HG03135 (cell line): ENCODE measurements around the gene CTBP2.

Experiments
- ATAC-seq: cut with Tn5 transposase; IDR thresholded peaks from one replicate; pipeline ENCODE4 v1.9.1; 2021; ENCODE audit warnings: mild to moderate bottlenecking, moderate library complexity; ENCODE audit not compliant: unreplicated experiment

CTBP2 gene

DNA sequence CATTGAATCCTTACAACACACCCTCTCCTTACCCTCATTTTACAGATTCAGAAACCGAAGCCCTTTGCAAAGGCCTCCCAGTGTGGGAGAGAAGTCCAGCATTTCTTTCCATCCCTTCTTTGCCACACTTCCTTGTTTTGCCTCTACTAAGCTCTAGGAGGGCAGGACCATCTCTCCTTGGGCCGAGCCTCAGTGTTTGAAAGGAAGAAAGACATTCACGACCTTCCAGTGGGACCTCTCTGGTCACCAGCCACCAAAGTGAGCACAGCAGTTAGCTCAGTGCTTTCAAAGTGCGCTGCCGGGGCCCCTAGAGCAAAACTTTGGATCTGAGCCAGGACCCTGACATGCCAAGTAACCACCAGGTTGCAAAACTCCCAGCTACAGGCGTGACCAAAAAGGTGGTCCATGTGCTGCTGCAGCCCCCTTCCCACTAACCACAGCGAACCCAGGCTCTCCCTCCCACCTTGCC lies 12.4 kb downstream of the CTBP2 start:
- ATAC-seq: no peak

GRCh38 chr10:125146791-125147579 lies 13.4 kb downstream of the CTBP2 start:
- no peak for ATAC-seq

DNA sequence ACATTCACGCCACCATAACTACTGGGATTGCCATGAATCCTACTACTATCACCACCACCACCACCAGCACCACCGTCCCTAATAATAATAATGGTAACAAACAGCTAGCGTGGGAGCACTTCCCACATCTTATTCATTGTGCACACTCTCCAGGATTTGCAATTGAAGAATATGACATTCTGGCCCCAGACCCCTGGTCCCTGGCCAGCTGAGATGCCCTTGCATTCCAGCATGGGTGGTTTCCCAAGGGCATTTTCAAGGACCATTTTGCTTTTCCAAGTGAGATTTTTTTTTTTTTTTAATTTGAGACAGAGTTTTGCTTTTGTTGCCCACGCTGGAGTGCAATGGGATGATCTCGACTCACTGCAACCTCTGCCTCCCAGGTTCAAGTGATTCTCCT lies 14.7 kb downstream of the CTBP2 start:
- ATAC-seq: no peak

DNA sequence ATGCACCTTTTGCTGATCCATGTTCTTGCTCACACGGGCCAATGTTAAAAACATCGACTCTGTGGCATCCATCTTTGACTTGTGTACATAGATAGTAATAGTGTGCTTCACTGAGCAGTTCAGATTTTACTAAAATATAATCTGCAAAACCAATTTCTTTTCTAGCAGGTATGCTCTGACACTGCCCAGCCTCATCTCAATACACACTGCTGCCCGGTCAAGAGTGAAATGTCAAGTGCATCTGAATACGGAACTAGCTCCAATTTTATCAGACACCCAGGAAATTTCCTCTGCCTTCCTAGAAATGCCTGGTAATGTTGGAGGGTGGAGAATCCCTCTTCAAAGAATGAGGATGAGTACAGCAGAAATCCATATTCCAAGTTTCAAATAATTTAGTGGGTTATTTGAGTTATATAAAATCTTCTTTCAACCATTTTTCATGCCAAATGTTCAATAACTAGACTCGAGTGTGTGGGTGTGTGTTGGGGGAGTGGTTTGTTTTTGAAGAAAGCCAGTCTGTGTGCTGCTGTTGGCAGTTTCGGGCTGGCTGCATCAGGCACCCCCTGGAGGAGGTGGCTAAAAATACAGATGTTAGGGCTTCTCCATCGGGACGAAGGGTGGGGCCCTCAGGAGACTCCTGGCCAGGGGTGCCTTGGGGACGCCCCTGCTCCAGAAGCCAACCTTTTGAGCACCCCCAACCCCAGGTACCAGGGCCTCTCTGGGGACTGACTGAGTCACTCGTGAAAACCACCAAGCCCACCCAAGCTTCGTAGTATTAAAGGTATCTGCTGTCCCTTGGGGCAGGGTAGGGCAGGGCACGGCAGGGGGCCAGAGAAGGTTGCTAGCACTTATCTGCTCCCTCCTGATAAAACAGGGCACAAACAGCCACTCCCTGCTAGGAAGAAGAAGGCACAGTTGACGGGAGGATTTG lies 15.4 kb downstream of the CTBP2 start:
- ATAC-seq: no peak

DNA sequence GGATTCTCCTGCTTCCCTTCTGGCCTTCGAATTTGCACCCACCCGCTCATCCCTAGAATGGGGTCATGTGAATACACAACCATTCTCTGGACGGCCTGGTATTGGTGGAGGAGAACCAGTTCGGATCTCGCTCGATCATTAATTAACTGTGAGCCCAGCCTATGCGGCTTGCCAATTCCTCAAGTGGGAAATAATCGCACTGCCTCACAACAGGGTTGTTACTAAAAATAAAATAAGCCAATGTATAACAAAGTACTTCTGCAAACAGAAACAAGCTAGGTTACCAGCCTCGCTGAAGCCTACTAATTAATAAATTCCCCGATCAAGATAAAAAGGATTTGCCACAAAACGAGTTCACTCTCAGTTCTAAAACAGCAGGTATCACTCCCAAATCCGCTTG lies 16.2 kb downstream of the CTBP2 start:
- no peak for ATAC-seq

DNA sequence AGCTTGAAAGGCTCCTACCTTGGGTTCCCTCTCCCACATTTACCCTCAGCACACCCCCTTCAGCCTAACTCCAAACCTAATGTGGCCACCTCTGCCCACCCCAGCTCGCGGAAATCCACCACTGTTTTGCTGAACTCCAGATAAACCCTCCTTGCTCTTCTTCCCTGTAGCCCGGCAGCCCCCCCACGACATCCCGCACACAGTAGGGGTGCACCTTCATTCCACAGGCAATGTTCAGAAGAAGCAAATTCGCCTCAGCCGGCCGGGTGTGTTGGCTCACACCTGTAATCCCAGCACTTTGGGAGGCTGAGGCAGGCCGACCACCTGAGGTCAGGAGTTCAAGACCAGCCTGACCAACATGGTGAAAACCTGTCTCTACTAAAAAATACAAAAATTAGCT lies 17.4 kb downstream of the CTBP2 start:
- no peak for ATAC-seq

GRCh38 chr10:125141860-125142484 lies 18.4 kb downstream of the CTBP2 start:
- no peak for ATAC-seq

DNA sequence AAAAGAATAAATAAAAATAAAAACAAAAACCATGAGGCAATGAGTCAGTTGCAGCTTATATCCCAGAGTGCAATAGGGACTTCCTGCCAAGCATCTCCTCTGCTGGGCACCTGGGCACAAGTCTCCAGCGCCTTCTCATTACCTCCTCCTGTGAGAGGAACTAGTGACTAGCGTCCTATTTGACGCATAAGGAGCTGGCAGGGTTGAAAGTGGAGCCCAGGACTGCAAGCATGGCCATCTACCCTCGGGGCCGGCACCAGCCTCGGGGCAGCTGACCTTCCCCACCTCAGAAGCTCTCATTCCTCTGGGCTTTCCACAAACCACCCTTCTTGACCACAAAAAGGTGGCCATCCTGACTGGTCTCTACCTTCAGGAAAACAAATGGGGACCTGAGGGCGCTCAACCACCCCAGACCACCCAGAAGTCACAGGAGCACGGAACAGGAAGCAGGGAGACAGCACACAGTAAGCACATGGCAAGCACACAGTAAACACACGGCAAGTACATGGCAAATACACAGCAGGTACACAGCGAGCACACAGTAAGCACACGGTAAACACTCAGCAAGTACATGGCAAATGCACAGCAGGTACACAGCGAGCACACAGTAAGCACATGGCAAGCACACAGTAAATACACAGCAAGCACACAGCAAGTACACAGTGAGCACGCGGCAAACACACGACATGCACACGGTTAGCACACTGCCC lies 19.1 kb downstream of the CTBP2 start:
- no peak for ATAC-seq

GRCh38 chr10:125140151-125140550 lies 20.2 kb downstream of the CTBP2 start:
- ATAC-seq: no peak

- ATAC-seq: no peak
Measured at GRCh38 chr10:125137601-125138438, 22.5 kb downstream of the CTBP2 start.

DNA sequence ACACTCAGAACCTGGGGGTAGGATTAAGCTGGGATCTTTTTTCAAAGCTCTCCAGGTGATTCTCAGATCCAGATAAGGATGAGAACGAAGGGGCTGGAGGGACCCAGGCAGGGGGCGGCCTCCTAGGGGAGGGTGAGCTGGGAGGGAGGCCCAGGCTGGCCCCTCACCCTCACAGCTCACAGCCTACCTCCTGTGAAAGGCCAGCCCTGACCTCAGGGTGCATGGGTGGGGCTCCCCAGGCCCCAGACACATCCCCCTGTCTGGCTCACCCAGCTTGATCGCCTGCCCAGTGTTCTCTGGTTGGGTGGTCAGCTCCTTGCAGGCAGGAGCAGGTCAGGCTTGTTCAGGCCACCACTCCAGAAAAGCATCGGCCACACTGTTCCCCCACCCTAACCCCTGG lies 24.3 kb downstream of the CTBP2 start:
- ATAC-seq: no peak

- no peak for ATAC-seq
Measured at GRCh38 chr10:125135771-125136035, 24.7 kb downstream of the CTBP2 start.

DNA sequence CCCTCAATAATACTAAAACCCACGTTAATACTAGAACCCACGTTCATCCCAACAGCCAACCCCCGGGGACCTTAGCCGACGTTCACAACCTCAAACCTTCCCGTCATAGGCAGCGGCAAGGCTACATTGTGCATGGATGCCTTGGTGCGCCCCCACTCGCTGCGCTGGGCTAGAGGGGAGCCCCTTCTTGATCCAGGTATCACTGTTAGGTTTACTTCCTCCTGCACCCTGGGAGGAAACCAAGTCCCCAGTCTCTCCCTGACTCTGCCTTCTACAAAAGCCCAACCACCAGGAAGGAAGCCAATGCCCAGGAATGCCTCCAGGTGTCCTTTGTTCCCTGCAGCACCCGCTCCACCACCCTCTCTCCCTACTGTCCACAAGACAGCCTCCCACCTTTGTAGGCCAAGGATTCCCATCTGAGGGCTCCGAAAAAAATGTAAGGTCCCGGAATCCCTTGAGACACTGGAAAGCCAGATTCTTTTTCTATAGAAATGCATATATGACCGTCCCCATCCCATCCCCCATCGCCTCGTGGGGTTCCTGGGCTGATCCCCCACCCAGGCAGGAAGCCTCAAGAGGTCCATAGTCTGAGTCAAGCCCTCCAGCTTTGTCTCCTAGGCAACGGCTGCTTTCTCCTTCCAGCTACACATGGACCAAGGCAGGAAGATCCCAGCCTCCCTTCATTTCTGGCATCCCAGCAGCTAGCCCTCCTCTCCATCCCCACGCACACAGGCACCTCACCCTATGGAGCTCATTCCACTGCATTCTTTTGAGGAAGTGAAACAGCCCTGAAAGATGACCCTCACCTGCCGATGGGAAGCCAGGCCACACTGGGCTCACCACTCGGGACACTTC lies 25.2 kb downstream of the CTBP2 start:
- no peak for ATAC-seq

DNA sequence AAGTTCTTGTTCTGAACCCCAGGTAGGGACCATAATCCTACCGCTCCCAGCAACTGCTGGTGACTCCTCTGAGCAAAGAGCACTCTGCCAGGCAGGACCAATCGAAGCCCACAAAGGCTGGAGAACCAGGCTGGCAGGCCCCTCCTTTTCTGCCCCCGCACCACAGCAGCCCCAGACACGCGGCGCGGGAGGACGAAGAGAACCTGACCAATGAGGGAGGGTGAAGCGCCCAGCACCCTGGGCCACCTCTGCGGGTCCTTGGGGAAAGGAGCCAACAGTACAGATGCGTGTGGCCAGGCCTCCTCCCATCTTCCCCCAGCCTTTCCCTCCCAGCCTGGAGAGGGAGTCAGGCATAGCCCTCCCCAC lies 25.9 kb downstream of the CTBP2 start:
- ATAC-seq: no peak

- ATAC-seq: no peak
Measured at GRCh38 chr10:125133696-125134482, 26.5 kb downstream of the CTBP2 start.

- no peak for ATAC-seq
Measured at GRCh38 chr10:125132344-125132743, 28.0 kb downstream of the CTBP2 start.

DNA sequence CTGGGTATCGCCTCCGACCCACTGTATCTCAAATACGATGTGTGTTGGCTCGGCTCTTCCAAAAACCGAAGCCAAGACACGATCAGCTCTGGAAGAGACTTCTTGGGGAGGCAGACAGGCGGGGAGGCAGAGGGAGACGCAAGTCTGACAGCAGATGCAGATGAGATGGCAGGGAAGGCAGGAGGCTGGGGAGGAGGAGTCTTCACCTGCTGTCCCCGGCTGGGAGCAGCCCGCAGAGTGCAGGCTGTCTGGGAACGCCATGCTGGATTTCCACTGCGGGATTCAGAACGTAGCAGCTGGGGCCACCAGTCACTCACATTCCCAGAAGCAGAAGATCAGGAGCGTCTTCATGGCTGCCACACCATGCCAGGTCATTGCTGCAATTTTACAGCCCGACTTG lies 29.4 kb downstream of the CTBP2 start:
- ATAC-seq: no peak

- no peak for ATAC-seq
Measured at GRCh38 chr10:125130260-125130659, 30.1 kb downstream of the CTBP2 start.

GRCh38 chr10:125129076-125129458 lies 31.3 kb downstream of the CTBP2 start:
- no peak for ATAC-seq
